Endodermal cell (in vitro differentiated cells): ENCODE data around the gene BMP6. TPM values are rescaled to one million over a fixed set of nuclear protein-coding genes. Genes with fewer than 3 reads are reported as not detected.
"Not testable (repeated sequence)": the region's sequence is repeated elsewhere in the genome, so short reads cannot be mapped to it uniquely, and the experiment has no call there.

Experiments used
- DNase-seq: peaks from one replicate; pipeline ENCODE4 v3.0.0-alpha.2; 2017
- H3K27ac ChIP-seq: 2 replicates; pipeline ENCODE4 v1.5.1; 2013; ENCODE audit warnings: mild to moderate bottlenecking, low read depth, low read length, moderate library complexity
- H3K27me3 ChIP-seq: 2 replicates; pipeline ENCODE4 v1.6.1; 2013; ENCODE audit warnings: mild to moderate bottlenecking, low read length, moderate library complexity; ENCODE audit not compliant: insufficient read depth, control insufficient read depth, poor library complexity, severe bottlenecking
- H3K36me3 ChIP-seq: 2 replicates; pipeline ENCODE4 v1.7.0; 2013; ENCODE audit warnings: mild to moderate bottlenecking, low read length, moderate library complexity; ENCODE audit not compliant: control insufficient read depth, insufficient read depth
- H3K4me1 ChIP-seq: one replicate; pipeline ENCODE4 v1.7.0; 2013; ENCODE audit warnings: low read length; ENCODE audit not compliant: control insufficient read depth, insufficient read depth
- H3K4me3 ChIP-seq: 2 replicates; pipeline ENCODE4 v1.5.1; 2013; ENCODE audit warnings: mild to moderate bottlenecking, low read length, moderate library complexity
- H3K9ac ChIP-seq: 2 replicates; pipeline ENCODE4 v1.6.1; 2013; ENCODE audit warnings: mild to moderate bottlenecking, low read length, moderate library complexity; ENCODE audit not compliant: poor library complexity, severe bottlenecking; ENCODE audit errors: extremely low read depth
- H3K9me3 ChIP-seq: 2 replicates; pipeline ENCODE4 v1.6.1; 2013; ENCODE audit warnings: mild to moderate bottlenecking, low read length, moderate library complexity; ENCODE audit not compliant: control insufficient read depth
- H3K27ac Mint-ChIP-seq: 2 replicates; pipeline ENCODE4 v1.8.0; 2020; ENCODE audit warnings: mixed read lengths
- H3K27me3 Mint-ChIP-seq: 2 replicates; pipeline ENCODE4 v1.8.0; 2021; ENCODE audit warnings: mild to moderate bottlenecking, mixed read lengths; ENCODE audit not compliant: insufficient read depth
- H3K36me3 Mint-ChIP-seq: 2 replicates; pipeline ENCODE4 v1.8.0; 2020; ENCODE audit warnings: low read depth, mixed read lengths
- H3K4me1 Mint-ChIP-seq: 2 replicates; pipeline ENCODE4 v1.8.0; 2020; ENCODE audit warnings: mixed read lengths
- H3K4me3 Mint-ChIP-seq: 2 replicates; pipeline ENCODE4 v1.8.0; 2020; ENCODE audit warnings: mild to moderate bottlenecking, moderate library complexity, mixed read lengths
- H3K9me3 Mint-ChIP-seq: 2 replicates; pipeline ENCODE4 v1.8.0; 2020; ENCODE audit warnings: mild to moderate bottlenecking, mixed read lengths
- CTCF ChIP-seq: fragments of 200-600 bp; sonication (generic); conservative IDR thresholded peaks from 2 replicates; pipeline ENCODE4 v1.5.0; 2021; ENCODE audit warnings: antibody characterized with exemption, mild to moderate bottlenecking
- WGBS, 2 experiments: methylation state at CpG; one replicate each; pipeline versions ENCODE4 v1.1.5 to v1.1.7; 2013; ENCODE audit warnings: missing lambda C conversion rate in 2 of 2, mixed read lengths in 1 of 2; ENCODE audit not compliant: insufficient coverage in 1 of 2, insufficient read length in 1 of 2; 5-methylcytosine and 5-hydroxymethylcytosine counted together
- total RNA-seq, 2 donors: library from RNA; stranded (reverse); fragmentation: NEBNext Ultra II Directional in 1 of 2; extraction: Animal tissue kit (Norgen Biotek cat#: 25700) in 1 of 2; gene quantifications; 2 replicates in 1 of 2; 3 replicates in 1 of 2; pipeline ENCODE4 v1.2.1, GENCODE V29; 2021

Gene BMP6
- total RNA-seq, 2 donors from 2014 or later, result 0.62 to 0.71 TPM

GRCh38 chr6:7897461-7898192 lies 171.7 kb downstream of the BMP6 start:
- Mint-ChIP-seq H3K4me1 (no peaks in the 10 kb centered on the region), H3K27me3 (peaks cover 95% of the 10 kb centered on the region), H3K4me3 (no peak overlapping the region), H3K9me3 (no peaks in the 10 kb centered on the region), H3K36me3 (peaks cover 70% of the 10 kb centered on the region), H3K27ac (no peak overlapping the region)
- no peak overlapping the region for H3K27ac ChIP-seq
- WGBS, 2 experiments, result 93 to 98% methylated on average over 7 to 9 of the region's 9 CpGs
- no peak for DNase-seq
- no peak overlapping the region for H3K9ac ChIP-seq
- H3K4me3 ChIP-seq, result no peak overlapping the region
- TF ChIP-seq CTCF, result no peak
- H3K9me3 ChIP-seq, result no peaks in the 10 kb centered on the region
- peaks cover 90% of the 10 kb centered on the region for H3K27me3 ChIP-seq
- no peaks in the 10 kb centered on the region for H3K4me1 ChIP-seq
- peaks cover 77% of the 10 kb centered on the region for H3K36me3 ChIP-seq

- not testable (repeated sequence) for H3K4me3 Mint-ChIP-seq, H3K4me1 ChIP-seq, H3K4me1 Mint-ChIP-seq, H3K9me3 Mint-ChIP-seq, DNase-seq, H3K4me3 ChIP-seq, H3K9me3 ChIP-seq, H3K27ac Mint-ChIP-seq, H3K9ac ChIP-seq, H3K27ac ChIP-seq
- peaks cover 95% of the 10 kb centered on the region for H3K27me3 Mint-ChIP-seq
- WGBS, 2 experiments, result 89 to 96% methylated on average over 7 to 8 of the region's 8 CpGs
- peaks cover 74% of the 10 kb centered on the region for H3K36me3 Mint-ChIP-seq
- H3K27me3 ChIP-seq, result peaks cover 93% of the 10 kb centered on the region
- peaks cover 79% of the 10 kb centered on the region for H3K36me3 ChIP-seq
These were observed 172.3 kb downstream of the BMP6 start for GRCh38 chr6:7898193-7898586.

- Histone ChIP-seq H3K9ac (no peak overlapping the region), H3K36me3 (peaks cover 80% of the 10 kb centered on the region), H3K27ac (no peak overlapping the region), H3K4me1 (no peaks in the 10 kb centered on the region), H3K27me3 (peaks cover 93% of the 10 kb centered on the region), H3K9me3 (no peaks in the 10 kb centered on the region), H3K4me3 (no peak overlapping the region)
- Mint-ChIP-seq H3K27me3 (peaks cover 95% of the 10 kb centered on the region), H3K4me1 (no peaks in the 10 kb centered on the region), H3K9me3 (no peaks in the 10 kb centered on the region), H3K36me3 (peaks cover 73% of the 10 kb centered on the region), H3K4me3 (no peak overlapping the region), H3K27ac (no peak overlapping the region)
- TF ChIP-seq CTCF, result peak; percentile 61
- DNase-seq, result peak; percentile 72
- WGBS, 2 experiments, result 39 to 57% methylated on average over 3 to 5 of the region's 5 CpGs
These were observed 173.4 kb downstream of the BMP6 start for GRCh38 chr6:7899101-7899888.
